Activated CD8-positive, alpha-beta memory T cell treated with anti-CD3 and anti-CD28 coated beads, Interleukin-2, amount 50 U/mL, for 1 hour (primary cell): Measurements from ENCODE around the gene PKHD1.

Source experiments
- DNase-seq: peaks from one replicate; pipeline ENCODE4 v3.0.0-alpha.2; 2020; ENCODE audit errors: extremely low read depth

PKHD1 gene

GRCh38 chr6:51790946-51791345 lies 296.5 kb downstream of the PKHD1 start:
- DNase-seq = no peak

DNA sequence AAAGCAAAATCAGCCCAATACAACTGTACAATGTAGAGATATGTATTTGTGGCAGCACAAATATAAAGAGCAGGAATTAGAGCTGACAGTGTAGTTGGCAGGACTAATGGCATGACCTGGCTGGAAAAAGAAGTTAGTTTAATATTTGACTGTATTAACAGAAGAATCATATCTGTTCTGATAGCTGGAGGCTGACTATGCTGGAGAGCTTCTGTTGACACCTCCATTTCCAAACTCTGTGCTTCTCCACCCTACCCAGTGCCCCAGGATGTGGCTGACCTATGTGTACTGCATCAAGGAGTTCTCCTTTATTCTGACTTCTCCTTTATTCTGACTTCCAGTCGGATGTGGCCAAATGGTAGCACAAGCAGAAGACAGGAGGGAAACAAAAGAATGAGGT lies 299.3 kb downstream of the PKHD1 start:
- DNase-seq = no peak

- DNase-seq = no peak
Observed at GRCh38 chr6:51778666-51779065, 308.7 kb downstream of the PKHD1 start.

GRCh38 chr6:51777618-51778017 lies 309.8 kb downstream of the PKHD1 start:
- DNase-seq = no peak

DNA sequence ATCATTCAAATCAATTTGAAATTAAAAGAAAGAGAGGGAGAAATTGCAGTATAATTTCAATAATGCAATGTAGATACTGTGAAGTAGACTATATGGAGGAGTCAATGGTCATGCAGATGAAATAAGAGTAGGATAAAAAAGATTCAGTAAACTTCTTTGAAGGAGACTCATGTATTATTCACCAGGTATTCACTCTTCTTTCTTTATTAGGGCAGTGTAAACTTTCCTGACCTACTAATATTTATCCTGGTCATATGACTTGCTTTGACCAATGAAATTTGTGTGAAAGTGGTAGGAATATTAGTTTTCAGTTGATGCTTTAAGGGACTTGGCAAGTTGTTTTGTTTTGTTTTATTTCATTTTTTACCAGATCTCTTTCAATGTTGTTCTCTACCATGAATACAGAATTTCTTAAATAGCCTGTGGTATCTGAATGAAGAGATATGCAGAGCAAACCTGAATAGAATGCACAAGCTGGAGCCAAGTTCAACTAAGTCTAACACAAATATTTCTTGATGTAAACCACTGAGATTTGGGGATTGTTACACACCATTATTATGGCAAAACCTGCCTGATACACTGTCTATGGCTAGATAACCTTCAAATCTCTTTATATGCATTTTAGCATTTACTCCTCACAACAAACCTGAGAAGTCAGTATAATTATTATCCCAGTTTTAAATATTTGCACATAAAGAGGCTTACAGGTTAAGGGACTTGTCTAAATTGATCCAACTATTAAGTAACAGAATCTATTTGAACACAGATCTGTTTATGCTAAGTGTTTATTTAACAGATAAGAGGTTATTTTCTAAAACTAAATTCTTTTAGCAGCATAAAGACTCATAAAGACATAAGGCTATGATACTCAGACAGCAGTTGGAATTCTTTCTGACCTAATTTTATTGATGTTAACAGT lies 311.2 kb downstream of the PKHD1 start:
- DNase-seq = no peak

- DNase-seq = no peak
Observed at GRCh38 chr6:51768087-51768486, 319.3 kb downstream of the PKHD1 start.

- DNase-seq = no peak
Observed at GRCh38 chr6:51765230-51765629, 322.2 kb downstream of the PKHD1 start.

DNA sequence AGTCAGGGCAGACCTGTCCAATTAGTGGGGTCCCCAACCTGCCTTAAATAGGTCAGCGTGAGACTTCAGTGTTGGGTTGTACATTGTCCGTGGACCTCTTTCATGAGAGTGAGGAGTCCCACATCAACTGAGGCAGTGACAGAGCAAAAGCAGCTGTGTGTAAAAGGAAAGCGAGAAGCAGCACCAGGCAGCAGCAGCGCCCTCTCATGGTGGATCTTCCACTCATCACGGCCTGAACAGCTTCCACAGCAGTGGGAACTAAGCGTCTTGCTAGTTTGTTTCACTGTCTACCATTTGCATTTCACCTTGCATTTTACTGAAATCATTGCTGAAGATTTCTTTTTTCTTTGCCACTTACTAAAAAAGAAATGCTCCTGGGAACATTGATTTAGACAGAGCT lies 333.8 kb downstream of the PKHD1 start:
- no peak for DNase-seq

GRCh38 chr6:51743999-51744398 lies 343.4 kb downstream of the PKHD1 start:
- DNase-seq = no peak

DNA sequence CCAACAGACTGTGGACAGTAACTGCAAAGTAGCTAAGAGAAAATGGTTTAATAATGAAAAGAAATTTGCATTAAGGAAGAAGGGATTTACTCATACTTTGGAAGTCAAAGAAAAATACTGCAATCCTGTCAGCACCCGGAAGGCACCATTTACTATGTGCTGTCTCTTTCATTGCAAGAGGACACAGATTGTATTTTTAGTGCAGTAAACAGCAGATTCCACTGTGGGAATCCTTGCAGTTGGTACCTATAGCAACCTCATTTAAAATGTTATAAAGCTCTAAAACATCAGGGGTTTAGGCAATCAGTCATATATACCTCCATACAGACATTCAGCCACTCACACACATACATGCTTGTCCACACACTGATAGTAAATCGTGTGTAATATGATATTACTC lies 346.8 kb downstream of the PKHD1 start:
- DNase-seq = no peak

DNA sequence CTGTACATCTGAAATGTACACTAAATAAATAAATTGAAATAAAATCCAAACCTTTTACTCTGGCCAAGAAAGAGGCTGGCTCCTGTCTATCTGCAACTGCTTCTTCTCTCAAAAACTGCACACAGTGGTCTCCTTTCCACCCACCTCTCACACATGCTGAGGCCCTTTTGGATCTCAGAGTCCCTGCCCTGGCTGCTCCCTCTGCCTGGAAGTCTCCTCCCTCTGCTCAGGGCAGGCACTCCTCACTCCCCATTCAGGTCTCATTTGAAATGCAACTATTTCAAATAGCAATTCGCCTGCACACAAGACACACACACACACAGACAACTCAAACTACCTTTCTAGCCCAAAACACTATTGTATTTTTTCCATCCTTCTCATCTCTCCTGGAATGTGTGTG lies 348.8 kb downstream of the PKHD1 start:
- DNase-seq = no peak

GRCh38 chr6:51737580-51738360 lies 349.6 kb downstream of the PKHD1 start:
- no peak for DNase-seq

GRCh38 chr6:51725155-51725554 lies 362.3 kb downstream of the PKHD1 start:
- DNase-seq = no peak

GRCh38 chr6:51720327-51720726 lies 367.1 kb downstream of the PKHD1 start:
- DNase-seq = no peak

GRCh38 chr6:51719297-51719696 lies 368.1 kb downstream of the PKHD1 start:
- no peak for DNase-seq

- no peak for DNase-seq
Observed at GRCh38 chr6:51718533-51718932, 368.9 kb downstream of the PKHD1 start.

GRCh38 chr6:51717477-51717876 lies 369.9 kb downstream of the PKHD1 start:
- no peak for DNase-seq

GRCh38 chr6:51711876-51712275 lies 375.5 kb downstream of the PKHD1 start:
- DNase-seq = no peak

- DNase-seq = no peak
Observed at GRCh38 chr6:51706086-51706485, 381.3 kb downstream of the PKHD1 start.

- no peak for DNase-seq
Observed at GRCh38 chr6:51704932-51705540, 382.4 kb downstream of the PKHD1 start.

GRCh38 chr6:51702851-51703250 lies 384.6 kb downstream of the PKHD1 start:
- no peak for DNase-seq

DNA sequence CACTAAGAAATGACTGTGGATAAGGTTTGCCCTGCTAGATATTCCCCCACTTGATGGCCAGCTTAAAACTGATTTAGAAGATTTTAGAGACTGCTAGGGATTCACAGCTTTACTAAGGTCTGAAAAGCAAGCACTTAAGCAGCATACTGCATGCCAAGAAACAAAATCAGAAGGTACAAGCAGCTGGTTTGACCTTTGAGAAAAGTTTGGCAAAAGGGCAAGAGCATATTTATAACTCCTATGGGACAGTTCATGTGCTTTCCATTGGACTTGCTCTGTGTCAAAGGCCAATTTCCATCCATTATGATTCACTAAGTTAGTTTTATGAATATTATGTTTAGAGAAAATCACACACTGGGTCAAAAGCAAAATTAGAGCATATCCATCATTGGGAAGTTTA lies 402.8 kb downstream of the PKHD1 start:
- DNase-seq = no peak

DNA sequence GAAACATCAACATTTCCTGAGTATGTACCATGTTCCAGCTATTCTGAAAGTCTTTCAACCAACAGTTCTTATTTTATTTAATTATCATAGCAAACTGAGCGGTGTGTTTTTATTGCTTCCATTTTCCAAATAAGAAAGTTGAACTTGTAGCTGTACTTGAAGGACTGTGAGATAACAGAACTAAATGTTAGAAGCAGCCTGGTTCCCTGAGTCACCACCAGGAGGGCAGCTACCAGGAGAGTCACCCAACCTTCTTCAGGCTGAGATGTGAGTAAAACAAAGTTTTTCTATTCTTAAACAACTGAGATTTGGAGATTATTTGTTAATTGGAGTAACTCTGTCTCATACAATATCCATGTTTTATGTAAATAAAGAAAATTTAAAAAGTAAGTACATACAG lies 403.4 kb downstream of the PKHD1 start:
- no peak for DNase-seq
